Endodermal cell (in vitro differentiated cells): ENCODE measurements around the gene HOXB3. TPM values are rescaled to one million over a fixed set of nuclear protein-coding genes. Genes with fewer than 3 reads are reported as not detected.

Experiments used
- DNase-seq: peaks from one replicate; pipeline ENCODE4 v3.0.0-alpha.2; 2017
- H3K27ac ChIP-seq: 2 replicates; pipeline ENCODE4 v1.5.1; 2013; ENCODE audit warnings: mild to moderate bottlenecking, low read depth, low read length, moderate library complexity
- H3K27me3 ChIP-seq: 2 replicates; pipeline ENCODE4 v1.6.1; 2013; ENCODE audit warnings: mild to moderate bottlenecking, low read length, moderate library complexity; ENCODE audit not compliant: insufficient read depth, control insufficient read depth, poor library complexity, severe bottlenecking
- H3K36me3 ChIP-seq: 2 replicates; pipeline ENCODE4 v1.7.0; 2013; ENCODE audit warnings: mild to moderate bottlenecking, low read length, moderate library complexity; ENCODE audit not compliant: control insufficient read depth, insufficient read depth
- H3K4me1 ChIP-seq: one replicate; pipeline ENCODE4 v1.7.0; 2013; ENCODE audit warnings: low read length; ENCODE audit not compliant: control insufficient read depth, insufficient read depth
- H3K4me3 ChIP-seq: 2 replicates; pipeline ENCODE4 v1.5.1; 2013; ENCODE audit warnings: mild to moderate bottlenecking, low read length, moderate library complexity
- H3K9ac ChIP-seq: 2 replicates; pipeline ENCODE4 v1.6.1; 2013; ENCODE audit warnings: mild to moderate bottlenecking, low read length, moderate library complexity; ENCODE audit not compliant: poor library complexity, severe bottlenecking; ENCODE audit errors: extremely low read depth
- H3K9me3 ChIP-seq: 2 replicates; pipeline ENCODE4 v1.6.1; 2013; ENCODE audit warnings: mild to moderate bottlenecking, low read length, moderate library complexity; ENCODE audit not compliant: control insufficient read depth
- H3K27ac Mint-ChIP-seq: 2 replicates; pipeline ENCODE4 v1.8.0; 2020; ENCODE audit warnings: mixed read lengths
- H3K27me3 Mint-ChIP-seq: 2 replicates; pipeline ENCODE4 v1.8.0; 2021; ENCODE audit warnings: mild to moderate bottlenecking, mixed read lengths; ENCODE audit not compliant: insufficient read depth
- H3K36me3 Mint-ChIP-seq: 2 replicates; pipeline ENCODE4 v1.8.0; 2020; ENCODE audit warnings: low read depth, mixed read lengths
- H3K4me1 Mint-ChIP-seq: 2 replicates; pipeline ENCODE4 v1.8.0; 2020; ENCODE audit warnings: mixed read lengths
- H3K4me3 Mint-ChIP-seq: 2 replicates; pipeline ENCODE4 v1.8.0; 2020; ENCODE audit warnings: mild to moderate bottlenecking, moderate library complexity, mixed read lengths
- H3K9me3 Mint-ChIP-seq: 2 replicates; pipeline ENCODE4 v1.8.0; 2020; ENCODE audit warnings: mild to moderate bottlenecking, mixed read lengths
- CTCF ChIP-seq: fragments of 200-600 bp; sonication (generic); conservative IDR thresholded peaks from 2 replicates; pipeline ENCODE4 v1.5.0; 2021; ENCODE audit warnings: antibody characterized with exemption, mild to moderate bottlenecking
- WGBS, 2 experiments: methylation state at CpG; one replicate each; pipeline versions ENCODE4 v1.1.5 to v1.1.7; 2013; ENCODE audit warnings: missing lambda C conversion rate in 2 of 2, mixed read lengths in 1 of 2; ENCODE audit not compliant: insufficient coverage in 1 of 2, insufficient read length in 1 of 2; 5-methylcytosine and 5-hydroxymethylcytosine counted together
- total RNA-seq, 2 donors: library from RNA; stranded (reverse); fragmentation: NEBNext Ultra II Directional in 1 of 2; extraction: Animal tissue kit (Norgen Biotek cat#: 25700) in 1 of 2; gene quantifications; 2 replicates in 1 of 2; 3 replicates in 1 of 2; pipeline ENCODE4 v1.2.1, GENCODE V29; 2021

The HOXB3 gene
- total RNA-seq, 2 donors from 2014 or later: not detected

GRCh38 chr17:48617471-48618255, 27.6 kb upstream of the HOXB3 start:
- Histone ChIP-seq H3K4me1 (peaks cover 2% of the 10 kb centered on the region), H3K27me3 (peaks cover 100% of the 10 kb centered on the region), H3K27ac (no peak overlapping the region), H3K9ac (no peak overlapping the region), H3K36me3 (no peaks in the 10 kb centered on the region), H3K9me3 (peaks cover 8% of the 10 kb centered on the region), H3K4me3 (no peak overlapping the region)
- Mint-ChIP-seq H3K4me1 (peaks cover 5% of the 10 kb centered on the region), H3K27me3 (peaks cover 99% of the 10 kb centered on the region), H3K4me3 (no peak overlapping the region), H3K9me3 (no peaks in the 10 kb centered on the region), H3K27ac (no peak overlapping the region), H3K36me3 (no peaks in the 10 kb centered on the region)
- WGBS, 2 experiments: 4 to 6% methylated on average over 38 to 42 of the region's 43 CpGs
- no peak for TF ChIP-seq CTCF
- peak; percentile 79 for DNase-seq

- TF ChIP-seq CTCF: no peak
- H3K27me3 Mint-ChIP-seq: peaks cover 99% of the 10 kb centered on the region
These were observed 26.9 kb upstream of the HOXB3 start for GRCh38 chr17:48616717-48617470.

GRCh38 chr17:48615963-48616716, 26.1 kb upstream of the HOXB3 start:
- Histone ChIP-seq H3K4me3 (no peak overlapping the region), H3K9me3 (no peaks in the 10 kb centered on the region), H3K36me3 (no peaks in the 10 kb centered on the region), H3K27me3 (peaks cover 100% of the 10 kb centered on the region), H3K27ac (no peak overlapping the region), H3K9ac (no peak overlapping the region), H3K4me1 (peaks cover 2% of the 10 kb centered on the region)
- no peak overlapping the region for H3K4me3 Mint-ChIP-seq
- H3K27me3 Mint-ChIP-seq: peaks cover 99% of the 10 kb centered on the region
- WGBS, 2 experiments: 8 to 12% methylated on average over 4 to 17 of the region's 17 CpGs
- no peaks in the 10 kb centered on the region for H3K36me3 Mint-ChIP-seq
- no peak overlapping the region for H3K27ac Mint-ChIP-seq
- no peak for TF ChIP-seq CTCF
- H3K9me3 Mint-ChIP-seq: no peaks in the 10 kb centered on the region
- H3K4me1 Mint-ChIP-seq: peaks cover 9% of the 10 kb centered on the region
- no peak for DNase-seq

More at GRCh38 chr17:48616717-48617470, 26.9 kb upstream of the HOXB3 start:
- no peaks in the 10 kb centered on the region for H3K36me3 Mint-ChIP-seq
- Histone ChIP-seq H3K4me3 (no peak overlapping the region), H3K4me1 (peaks cover 2% of the 10 kb centered on the region), H3K9ac (no peak overlapping the region), H3K27me3 (peaks cover 100% of the 10 kb centered on the region), H3K27ac (no peak overlapping the region), H3K9me3 (peaks cover 3% of the 10 kb centered on the region), H3K36me3 (no peaks in the 10 kb centered on the region)
- peaks cover 10% of the 10 kb centered on the region for H3K4me1 Mint-ChIP-seq
- DNase-seq: no peak
- no peak overlapping the region for H3K27ac Mint-ChIP-seq
- no peak overlapping the region for H3K4me3 Mint-ChIP-seq
- 3 to 14% methylated on average over 6 to 15 of the region's 15 CpGs for WGBS, 2 experiments
- H3K9me3 Mint-ChIP-seq: no peaks in the 10 kb centered on the region
